Pancreas (tissue), 10 donors: ENCODE measurements around the gene AKAP6. TPM values are rescaled to one million over a fixed set of nuclear protein-coding genes. Genes with fewer than 3 reads are reported as not detected.

Experiments
- ATAC-seq, 4 donors: fragments of 200-7000 bp; cut with Tn5 transposase; one replicate each; pipeline versions ENCODE4 v1.8.0 to v1.9.1; 2020; ENCODE audit warnings: mild to moderate bottlenecking in 4 of 4, moderate library complexity in 4 of 4
- DNase-seq, 6 donors: peaks; one replicate each; pipeline ENCODE4 v3.0.0-alpha.2; 2020
- FAIRE-seq: peaks from 2 replicates; lab custom pipeline; 2012; peaks lifted over from hg19 to GRCh38; lab: Jason Lieb, UNC
- H3K27ac ChIP-seq, 4 donors: fragments of 200-600 bp; sonication (generic); 1 replicate in 3 of 4; 2 replicates in 1 of 4; pipeline versions ENCODE4 v1.5.0 to v1.8.0; 2020
- H3K27me3 ChIP-seq, 4 donors: fragments of 200-600 bp; one replicate each; pipeline ENCODE4 v1.8.0; 2021
- H3K36me3 ChIP-seq, 3 donors: fragments of 200-600 bp; sonication (generic) in 1 of 3; one replicate each; pipeline versions ENCODE4 v1.5.0 to v1.8.0; 2020 to 2021
- H3K4me1 ChIP-seq, 3 donors: fragments of 200-600 bp; one replicate each; pipeline ENCODE4 v1.8.0; 2021
- H3K4me3 ChIP-seq, 4 donors: fragments of 200-600 bp; sonication (generic) in 2 of 4; one replicate each; pipeline versions ENCODE4 v1.5.0 to v1.8.0; 2020 to 2021
- H3K9me3 ChIP-seq, 4 donors: fragments of 200-600 bp; one replicate each; pipeline ENCODE4 v1.8.0; 2021
- WGBS, 2 donors: extraction: QIAGEN DNeasy Blood & Tissue Kit; methylation state at CpG; one replicate each; pipeline ENCODE4 v1.1.7; 2013; 5-methylcytosine and 5-hydroxymethylcytosine counted together
- intact Hi-C, 3 donors: fragments of 100-400 bp; cut with DNase I; formaldehyde crosslinking; loops; one replicate each; pipeline versions ENCODE4 v1.11.1 to v1.14.2; 2022
- polyA plus RNA-seq, 2 donors: library from polyadenylated mRNA; stranded (reverse); fragments of 200-250 nt; gene quantifications; one replicate each; pipeline ENCODE4 v1.2.3, GENCODE V29; 2013
- total RNA-seq, 6 donors: library from RNA; stranded (reverse); fragmentation: NEBNext Ultra II Directional in 4 of 6; extraction: Animal tissue kit (Norgen Biotek cat#: 25700) in 4 of 6; gene quantifications; one replicate each; pipeline versions ENCODE4 v1.2.1 to v1.2.4, GENCODE V29; 2021 to 2023
- TF ChIP-seq, protein P1 (sequence below), 4 donors: fragments of 200-600 bp; sonication (generic) in 3 of 4; IDR thresholded peaks; one replicate each; pipeline versions ENCODE4 v1.5.0 to v1.8.0; 2021; ENCODE audit warnings: antibody characterized with exemption in 4 of 4
- donor health status: healthy with polysubstance abuse.
- donor health status: DM: no; HTN: no; CAD: no; lungs with moderate emphysema.
- donor health status: DM: no; HTN: no; CAD: no.
- donor health status: control.
- donor health status: control.
- donor health status: Bipolar disorder and iron deficiency.
- donor health status: DM: yes; HTN: yes; CAD: no.
- donor health status: DM: no; HTN: no; CAD: no.
- donor health status: DM: no; HTN: no; CAD: no.
- donor health status: DM: yes; HTN: yes; CAD: no.

Gene AKAP6
- total and polyA plus RNA-seq, 8 donors, result 0.34 to 2.2 (median 1.8) TPM

DNA sequence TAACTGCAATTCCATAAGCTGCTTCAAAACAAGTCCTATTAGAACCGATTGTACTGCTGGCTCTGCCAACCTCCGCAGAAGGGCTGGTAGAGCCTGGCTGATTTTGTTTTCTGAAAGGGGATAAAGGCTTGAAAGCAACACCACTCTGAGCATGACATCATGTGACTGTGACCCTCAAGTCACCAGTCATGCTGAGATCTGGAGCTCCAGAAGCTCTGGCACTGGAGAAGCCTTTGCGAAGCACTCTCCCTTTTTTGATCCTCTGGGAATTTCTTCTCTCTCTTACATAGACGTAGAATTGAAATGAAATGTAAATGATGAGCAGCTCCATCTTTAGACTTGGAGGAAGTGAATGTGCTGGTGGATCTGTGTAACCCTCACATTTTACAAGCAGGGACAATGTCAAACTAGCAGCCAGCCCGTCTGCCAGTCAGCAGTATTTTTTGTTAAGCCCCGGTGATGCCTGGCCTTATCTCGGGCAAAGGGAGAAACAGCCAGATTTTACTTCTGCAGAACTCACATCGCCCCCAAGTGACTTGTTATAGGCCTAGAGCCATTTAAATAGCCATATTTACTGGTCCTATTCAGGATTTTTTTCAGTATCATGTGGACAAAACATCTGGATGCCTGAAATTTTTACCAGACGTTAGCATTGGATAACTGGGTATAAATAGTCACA is 497.4 kb downstream of the AKAP6 start:
- TF ChIP-seq, protein P1, sequence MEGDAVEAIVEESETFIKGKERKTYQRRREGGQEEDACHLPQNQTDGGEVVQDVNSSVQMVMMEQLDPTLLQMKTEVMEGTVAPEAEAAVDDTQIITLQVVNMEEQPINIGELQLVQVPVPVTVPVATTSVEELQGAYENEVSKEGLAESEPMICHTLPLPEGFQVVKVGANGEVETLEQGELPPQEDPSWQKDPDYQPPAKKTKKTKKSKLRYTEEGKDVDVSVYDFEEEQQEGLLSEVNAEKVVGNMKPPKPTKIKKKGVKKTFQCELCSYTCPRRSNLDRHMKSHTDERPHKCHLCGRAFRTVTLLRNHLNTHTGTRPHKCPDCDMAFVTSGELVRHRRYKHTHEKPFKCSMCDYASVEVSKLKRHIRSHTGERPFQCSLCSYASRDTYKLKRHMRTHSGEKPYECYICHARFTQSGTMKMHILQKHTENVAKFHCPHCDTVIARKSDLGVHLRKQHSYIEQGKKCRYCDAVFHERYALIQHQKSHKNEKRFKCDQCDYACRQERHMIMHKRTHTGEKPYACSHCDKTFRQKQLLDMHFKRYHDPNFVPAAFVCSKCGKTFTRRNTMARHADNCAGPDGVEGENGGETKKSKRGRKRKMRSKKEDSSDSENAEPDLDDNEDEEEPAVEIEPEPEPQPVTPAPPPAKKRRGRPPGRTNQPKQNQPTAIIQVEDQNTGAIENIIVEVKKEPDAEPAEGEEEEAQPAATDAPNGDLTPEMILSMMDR (IDR thresholded peaks at IDR 0.05), result no peak
- ATAC-seq, result no peak
- no peak for FAIRE-seq
- intact Hi-C loops, result no loop called here
- no peak for DNase-seq
- Histone ChIP-seq H3K27me3 (no peaks in the 10 kb centered on the region), H3K9me3 (no peaks in the 10 kb centered on the region), H3K4me1 (no peaks in the 10 kb centered on the region), H3K36me3 (no peaks in the 10 kb centered on the region), H3K27ac (no peak overlapping the region), H3K4me3 (no peak overlapping the region)
- 45 to 50% methylated on average over 9 of the region's 9 CpGs for WGBS, 2 donors

DNA sequence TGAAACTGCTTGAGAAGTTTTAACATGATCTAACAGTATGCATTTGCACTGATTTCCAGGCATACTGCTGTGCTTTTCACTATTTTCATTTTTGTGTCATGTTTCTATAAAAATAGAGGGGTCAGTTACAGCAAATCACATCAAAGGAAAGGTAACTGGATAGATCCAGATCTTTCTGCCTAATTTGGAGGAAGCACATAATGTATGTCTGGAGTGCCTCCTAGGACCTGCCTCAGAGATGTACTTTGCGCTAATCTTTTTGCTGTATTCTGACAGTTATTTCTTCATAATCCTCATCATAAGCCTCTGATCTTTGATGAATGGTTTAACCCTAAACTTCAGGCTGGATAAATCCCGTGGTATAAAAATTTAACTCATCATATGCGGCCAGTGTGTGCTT is 498.4 kb downstream of the AKAP6 start:
- DNase-seq, result no peak

DNA sequence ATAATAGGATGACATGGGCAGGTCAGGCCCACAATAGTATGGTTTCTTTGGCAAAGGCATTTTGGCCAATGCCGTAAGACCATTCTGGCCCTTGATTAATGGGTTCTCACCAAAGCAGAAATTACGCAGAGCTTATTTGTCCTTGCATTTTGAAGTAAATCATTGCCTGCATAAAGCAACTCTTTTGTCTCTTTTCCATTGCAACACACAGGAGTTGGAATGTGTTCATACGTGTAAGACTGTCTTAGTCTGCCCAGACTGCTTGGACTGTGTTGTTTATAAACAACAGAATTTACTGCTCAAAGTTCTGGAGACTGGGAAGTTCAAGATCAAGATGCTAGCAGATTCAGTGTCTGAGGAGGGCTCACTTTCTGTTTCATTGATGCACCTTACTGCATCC is 506.8 kb downstream of the AKAP6 start:
- no peak for DNase-seq
- FAIRE-seq, result no peak
- Histone ChIP-seq H3K27ac (no peak overlapping the region), H3K36me3 (no peaks in the 10 kb centered on the region), H3K9me3 (no peaks in the 10 kb centered on the region), H3K4me3 (no peak overlapping the region), H3K27me3 (no peaks in the 10 kb centered on the region), H3K4me1 (no peaks in the 10 kb centered on the region)
- 48 to 70% methylated on average over 3 of the region's 3 CpGs for WGBS, 2 donors
- TF ChIP-seq, protein P1 (IDR thresholded peaks at IDR 0.05), result no peak
- ATAC-seq, result no peak
- intact Hi-C loops, result no loop called here

More for the DNA sequence above, 498.4 kb downstream of the AKAP6 start:
- H3K4me1 ChIP-seq, result no peaks in the 10 kb centered on the region
- ATAC-seq (no peak), FAIRE-seq (no peak)
- H3K9me3 ChIP-seq, result no peaks in the 10 kb centered on the region
- H3K27ac ChIP-seq, result no peak overlapping the region
- no peak overlapping the region for H3K4me3 ChIP-seq
- H3K36me3 ChIP-seq, result no peaks in the 10 kb centered on the region
- intact Hi-C loops, result no loop called here
- 67 to 79% methylated on average over 3 of the region's 3 CpGs for WGBS, 2 donors
- no peaks in the 10 kb centered on the region for H3K27me3 ChIP-seq
- TF ChIP-seq, protein P1 (IDR thresholded peaks at IDR 0.05), result no peak

DNA sequence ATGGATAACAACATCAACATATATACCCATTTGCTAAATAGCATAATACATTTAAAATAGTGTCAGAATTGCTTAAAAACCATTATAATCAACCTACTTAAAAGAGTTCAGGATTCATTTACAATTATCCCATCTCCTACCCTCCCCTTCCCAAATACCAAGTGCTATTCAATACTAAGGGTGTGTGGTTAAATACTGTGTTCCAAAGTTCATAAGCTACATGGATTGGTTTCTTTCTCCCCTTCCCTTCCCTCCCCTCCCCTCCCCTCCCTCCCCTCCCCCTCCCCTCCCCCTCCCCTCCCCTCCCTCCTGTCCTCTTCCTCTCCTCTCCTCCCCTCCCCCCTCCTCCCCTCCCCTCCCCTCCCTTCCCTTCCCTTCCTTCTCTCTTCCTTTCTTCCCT is 512.6 kb downstream of the AKAP6 start:
- Histone ChIP-seq H3K27ac (no peak overlapping the region), H3K36me3 (no peaks in the 10 kb centered on the region), H3K4me3 (no peak overlapping the region), H3K27me3 (no peaks in the 10 kb centered on the region), H3K4me1 (no peaks in the 10 kb centered on the region), H3K9me3 (no peaks in the 10 kb centered on the region)
- ATAC-seq (no peak), DNase-seq (no peak), FAIRE-seq (no peak)
- TF ChIP-seq, protein P1 (IDR thresholded peaks at IDR 0.05), result no peak
- intact Hi-C loops, result no loop called here

DNA sequence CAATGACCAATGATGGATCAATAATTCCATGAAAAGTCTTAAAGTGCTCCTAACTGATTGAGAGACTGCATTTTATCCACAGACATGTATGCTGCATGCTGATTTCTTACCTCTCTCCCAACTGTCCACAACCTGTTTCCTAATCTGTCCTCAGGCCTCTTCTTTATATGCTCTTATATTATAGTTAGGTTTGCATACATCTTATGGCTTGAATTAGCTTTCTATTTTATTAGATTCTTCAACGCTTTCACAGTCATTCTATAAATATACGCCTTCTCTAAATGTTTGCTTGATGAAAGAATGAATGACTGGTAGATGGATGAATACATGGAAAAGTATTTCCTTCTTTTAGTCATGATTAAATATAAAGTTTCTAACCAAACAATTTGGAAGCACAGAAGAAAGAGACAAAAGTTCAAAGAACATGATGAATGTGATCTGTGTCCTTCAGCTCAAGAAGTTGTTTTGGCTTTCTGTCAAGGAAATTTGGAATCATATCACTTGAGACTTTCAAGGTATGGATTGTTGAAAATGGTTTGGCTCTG is 517.8 kb downstream of the AKAP6 start:
- H3K36me3 ChIP-seq, result no peaks in the 10 kb centered on the region
- 47 to 69% methylated on average over 2 of the region's 2 CpGs for WGBS, 2 donors
- intact Hi-C loops, result no loop called here
- no peak for ATAC-seq
- no peaks in the 10 kb centered on the region for H3K9me3 ChIP-seq
- H3K4me3 ChIP-seq, result no peak overlapping the region
- DNase-seq, result no peak
- H3K27me3 ChIP-seq, result no peaks in the 10 kb centered on the region
- FAIRE-seq, result no peak
- TF ChIP-seq, protein P1 (IDR thresholded peaks at IDR 0.05), result no peak
- no peak overlapping the region for H3K27ac ChIP-seq
- no peaks in the 10 kb centered on the region for H3K4me1 ChIP-seq
